Muscle layer of duodenum (tissue), 2 donors: ENCODE measurements around the gene KCND3.

ENCODE experiments used
- H3K27ac ChIP-seq: one replicate; pipeline ENCODE4 v1.7.0; 2013; ENCODE audit warnings: mild to moderate bottlenecking, low read length
- H3K27me3 ChIP-seq: one replicate; pipeline ENCODE4 v1.7.0; 2013; ENCODE audit warnings: low read depth, mild to moderate bottlenecking, control low read depth, low read length
- H3K36me3 ChIP-seq, 2 donors: one replicate each; pipeline ENCODE4 v1.7.0; 2013; ENCODE audit warnings: low read length in 2 of 2, control low read depth in 1 of 2, mild to moderate bottlenecking in 1 of 2; ENCODE audit not compliant: insufficient read depth in 2 of 2, control insufficient read depth in 1 of 2
- H3K4me1 ChIP-seq, 2 donors: one replicate each; pipeline ENCODE4 v1.7.0; 2013; ENCODE audit warnings: low read length in 2 of 2, mild to moderate bottlenecking in 2 of 2, control low read depth in 1 of 2, moderate library complexity in 1 of 2; ENCODE audit not compliant: insufficient read depth in 2 of 2, control insufficient read depth in 1 of 2
- H3K4me3 ChIP-seq, 2 donors: one replicate each; pipeline ENCODE4 v1.7.0; 2013; ENCODE audit warnings: low read length in 2 of 2, low read depth in 1 of 2, mild to moderate bottlenecking in 1 of 2
- H3K9me3 ChIP-seq, 2 donors: one replicate each; pipeline ENCODE4 v1.7.0; 2013; ENCODE audit warnings: low read length in 2 of 2, control low read depth in 1 of 2, mild to moderate bottlenecking in 1 of 2; ENCODE audit not compliant: control insufficient read depth in 1 of 2
- donor health status: healthy.

The KCND3 gene

DNA sequence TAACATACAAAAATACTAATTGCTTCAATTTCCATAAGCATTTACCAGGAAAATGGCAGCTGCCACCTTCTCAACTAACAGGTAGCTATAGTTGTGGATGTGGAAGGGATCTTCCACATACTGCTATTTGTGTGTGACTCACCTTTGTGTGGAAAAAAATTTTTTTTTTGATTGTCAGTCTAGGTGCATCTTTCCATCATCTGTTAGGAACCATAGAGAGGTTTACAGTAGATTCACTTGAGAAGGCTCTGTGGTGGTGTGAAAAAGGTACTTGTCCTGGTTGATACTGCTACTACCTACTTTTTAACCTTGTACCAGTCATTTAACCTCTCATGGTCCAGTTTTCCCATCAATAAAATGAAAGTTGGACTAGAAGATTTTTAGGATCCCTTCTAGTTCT lies 220.8 kb downstream of the KCND3 start:
- Histone ChIP-seq H3K4me1 (no peaks in the 10 kb centered on the region), H3K27ac (no peak overlapping the region), H3K4me3 (no peak overlapping the region), H3K36me3 (peaks cover 30 to 34% of the 10 kb centered on the region in 2 donors), H3K9me3 (no peaks in the 10 kb centered on the region), H3K27me3 (no peaks in the 10 kb centered on the region)

- Histone ChIP-seq H3K4me1 (no peaks in the 10 kb centered on the region), H3K9me3 (no peaks in the 10 kb centered on the region), H3K27ac (no peak overlapping the region), H3K36me3 (peaks cover 36% of the 10 kb centered on the region in 2 donors), H3K27me3 (no peaks in the 10 kb centered on the region), H3K4me3 (no peak overlapping the region)
Observed at GRCh38 chr1:111768023-111768422, 221.4 kb downstream of the KCND3 start.

DNA sequence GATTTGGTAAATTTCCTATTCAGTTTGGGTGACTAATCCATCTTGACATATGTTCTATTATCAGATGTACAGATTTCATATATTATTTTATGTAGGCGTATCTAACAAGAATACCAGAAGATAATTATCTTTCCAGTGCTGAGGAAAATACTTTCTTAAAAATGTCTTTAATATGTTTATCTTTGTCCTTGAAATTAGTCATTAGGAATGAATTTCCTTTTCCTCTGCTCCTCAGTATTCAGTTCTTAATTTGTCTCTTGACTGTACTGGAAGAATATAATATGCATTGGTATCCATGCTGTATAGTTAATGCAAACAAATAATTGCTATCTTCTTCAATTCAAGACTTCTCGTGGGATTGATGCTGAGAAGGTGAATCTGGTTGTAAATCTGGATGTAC lies 227.1 kb downstream of the KCND3 start:
- no peaks in the 10 kb centered on the region for H3K27me3 ChIP-seq
- H3K27ac ChIP-seq = no peak overlapping the region
- H3K9me3 ChIP-seq = no peaks in the 10 kb centered on the region
- H3K36me3 ChIP-seq = peaks cover 54 to 55% of the 10 kb centered on the region in 2 donors
- peaks cover 0 to 2% of the 10 kb centered on the region in 2 donors for H3K4me1 ChIP-seq
- H3K4me3 ChIP-seq = no peak overlapping the region

- Histone ChIP-seq H3K27ac (no peak overlapping the region), H3K36me3 (peaks cover 50 to 51% of the 10 kb centered on the region in 2 donors), H3K4me1 (peaks cover 2 to 8% of the 10 kb centered on the region in 2 donors), H3K9me3 (no peaks in the 10 kb centered on the region), H3K27me3 (no peaks in the 10 kb centered on the region), H3K4me3 (no peak overlapping the region)
Observed at GRCh38 chr1:111761717-111762116, 227.8 kb downstream of the KCND3 start.

- Histone ChIP-seq H3K27me3 (no peaks in the 10 kb centered on the region), H3K36me3 (peaks cover 28 to 32% of the 10 kb centered on the region in 2 donors), H3K9me3 (no peaks in the 10 kb centered on the region), H3K4me3 (no peak overlapping the region), H3K4me1 (peaks cover 13 to 15% of the 10 kb centered on the region in 2 donors), H3K27ac (no peak overlapping the region)
Observed at GRCh38 chr1:111758373-111758772, 231.1 kb downstream of the KCND3 start.

GRCh38 chr1:111756124-111756513 lies 233.3 kb downstream of the KCND3 start:
- H3K4me3 ChIP-seq = peak overlapping the region; percentile 88 to 90
- H3K9me3 ChIP-seq = no peaks in the 10 kb centered on the region
- H3K27me3 ChIP-seq = no peaks in the 10 kb centered on the region
- peaks cover 13 to 15% of the 10 kb centered on the region in 2 donors for H3K4me1 ChIP-seq
- H3K36me3 ChIP-seq = peaks cover 12 to 16% of the 10 kb centered on the region in 2 donors
- peak overlapping the region; percentile 70 for H3K27ac ChIP-seq

DNA sequence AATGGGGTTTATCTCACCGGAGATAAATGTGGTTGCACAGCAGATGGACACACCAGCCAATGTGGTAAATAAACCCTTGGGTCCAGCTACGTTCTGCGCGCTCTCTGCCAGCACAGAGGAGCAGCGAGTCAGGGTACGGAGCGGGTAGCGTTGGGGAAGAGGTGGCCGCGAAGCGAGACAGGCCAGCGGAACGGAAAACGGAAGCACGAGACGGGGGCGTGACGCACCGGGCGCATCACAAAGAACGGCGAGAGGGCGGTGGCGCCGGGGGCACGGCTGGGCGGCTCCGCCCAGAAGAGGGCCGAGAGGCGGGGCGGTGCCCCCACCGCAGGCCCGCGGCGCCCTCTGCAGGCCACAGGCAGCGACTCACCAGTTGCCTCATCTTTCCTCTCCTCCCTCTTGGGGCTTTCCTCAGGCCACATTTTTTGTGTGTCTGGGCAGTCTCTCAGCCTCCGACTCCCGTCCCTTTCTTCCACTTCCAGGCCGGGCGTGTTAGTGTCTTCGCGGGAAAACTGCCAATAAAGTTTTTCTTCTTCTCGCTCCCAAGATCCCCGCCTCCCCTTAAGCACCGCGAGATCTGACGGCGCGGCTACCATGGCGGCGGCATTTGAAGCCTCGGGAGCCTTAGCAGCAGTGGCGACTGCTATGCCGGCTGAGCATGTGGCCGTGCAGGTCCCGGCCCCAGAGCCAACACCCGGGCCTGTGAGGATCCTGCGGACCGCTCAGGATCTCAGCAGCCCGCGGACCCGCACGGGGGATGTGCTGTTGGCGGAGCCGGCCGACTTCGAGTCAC lies 233.9 kb downstream of the KCND3 start, which contains the start of gene DDX20:
TSS of gene DDX20 (plus strand) at position 571 of the 793 bp plus-strand sequence. CDS start at position 595, 24 bp downstream.
- peak within 1 kb of the TSS; percentile 88 to 90 for H3K4me3 ChIP-seq
- H3K27me3 ChIP-seq = no peaks in the 10 kb centered on the region
- peaks cover 6 to 10% of the 10 kb centered on the region in 2 donors for H3K36me3 ChIP-seq
- H3K27ac ChIP-seq = peak within 1 kb of the TSS; percentile 97
- peaks cover 13 to 18% of the 10 kb centered on the region in 2 donors for H3K4me1 ChIP-seq
- H3K9me3 ChIP-seq = no peaks in the 10 kb centered on the region

- Histone ChIP-seq H3K4me1 (peaks cover 13 to 23% of the 10 kb centered on the region in 2 donors), H3K9me3 (no peaks in the 10 kb centered on the region), H3K4me3 (peak overlapping the region; percentile 88 to 90), H3K27me3 (no peaks in the 10 kb centered on the region), H3K36me3 (peaks cover under 1 to 8% of the 10 kb centered on the region in 2 donors), H3K27ac (peak overlapping the region; percentile 97)
Observed at GRCh38 chr1:111754984-111755330, 234.5 kb downstream of the KCND3 start.

DNA sequence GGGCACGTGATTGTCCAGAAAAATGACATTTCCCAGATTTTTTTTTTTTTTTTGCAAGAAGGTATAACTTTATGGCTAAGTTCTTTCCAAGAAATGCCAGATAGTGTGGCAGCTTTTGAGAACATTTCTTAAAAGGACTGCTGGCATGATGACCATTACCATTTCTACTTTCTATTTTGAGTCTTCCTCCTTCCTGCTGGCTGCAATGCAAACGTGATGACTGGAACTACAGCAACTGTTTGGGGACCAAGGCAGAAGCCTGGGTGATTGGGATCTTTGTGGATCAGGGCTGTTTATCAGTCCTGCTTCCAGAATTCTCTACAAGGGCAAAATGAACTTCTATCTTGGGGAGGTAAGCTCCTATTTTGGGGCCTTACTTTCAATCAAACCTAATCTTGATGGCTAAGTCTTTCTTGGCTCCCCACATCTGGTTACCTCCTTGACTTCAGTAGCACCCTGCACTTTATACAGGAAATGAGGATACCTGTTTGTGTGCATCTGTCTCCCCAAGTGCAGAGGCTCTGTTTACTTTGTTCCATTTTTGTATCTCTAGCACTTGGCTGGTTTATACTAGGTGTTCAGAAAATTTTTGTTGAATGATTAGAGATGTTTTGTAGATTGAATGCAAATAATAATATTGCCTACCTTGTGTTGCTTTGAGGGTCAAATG lies 237.4 kb downstream of the KCND3 start:
- Histone ChIP-seq H3K27me3 (no peaks in the 10 kb centered on the region), H3K36me3 (peaks cover 0 to 6% of the 10 kb centered on the region in 2 donors), H3K27ac (no peak overlapping the region), H3K4me1 (peaks cover 14 to 30% of the 10 kb centered on the region in 2 donors), H3K4me3 (no peak overlapping the region), H3K9me3 (no peaks in the 10 kb centered on the region)

DNA sequence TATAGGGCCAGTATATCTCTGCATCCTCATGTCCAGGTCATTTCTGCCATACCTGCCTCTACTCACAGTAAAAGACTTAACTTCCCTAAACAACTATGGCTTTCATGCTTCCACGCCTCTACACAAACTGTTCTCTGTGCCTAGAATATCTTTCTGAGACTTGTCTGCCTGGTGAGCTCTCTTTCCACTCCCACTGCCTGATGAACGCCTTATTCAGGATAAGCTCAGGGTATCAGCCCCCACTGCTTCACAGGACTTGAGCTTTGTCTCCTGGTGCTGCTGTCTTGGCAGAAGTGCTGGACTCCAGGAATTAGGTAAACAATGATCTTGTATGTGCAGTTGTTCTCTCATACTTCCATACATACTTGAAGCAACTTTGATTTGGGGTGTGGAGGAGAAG lies 238.6 kb downstream of the KCND3 start:
- H3K9me3 ChIP-seq = no peaks in the 10 kb centered on the region
- no peaks in the 10 kb centered on the region for H3K27me3 ChIP-seq
- H3K4me1 ChIP-seq = peaks cover 10 to 27% of the 10 kb centered on the region in 2 donors
- no peak overlapping the region for H3K27ac ChIP-seq
- H3K4me3 ChIP-seq = no peak overlapping the region
- peaks cover 0 to 4% of the 10 kb centered on the region in 2 donors for H3K36me3 ChIP-seq

DNA sequence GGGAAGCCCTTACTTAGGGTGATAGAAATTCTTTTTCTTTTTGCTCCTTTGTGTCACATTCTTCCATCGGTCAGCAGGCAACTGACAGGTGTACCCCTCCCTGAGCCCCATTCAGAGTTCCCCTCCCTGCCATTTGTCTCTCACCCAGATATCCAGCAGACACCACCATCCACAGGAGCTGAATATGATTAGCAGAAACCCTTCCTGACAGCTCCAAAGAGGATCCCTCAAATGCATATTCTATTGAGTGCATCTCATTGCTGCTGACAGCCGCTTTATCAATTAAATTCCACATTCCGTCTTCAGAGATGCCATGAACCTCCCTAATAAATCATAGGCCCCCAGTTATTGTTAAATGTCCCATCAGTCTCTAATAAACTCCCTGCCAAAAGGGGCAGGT lies 239.8 kb downstream of the KCND3 start:
- Histone ChIP-seq H3K4me1 (peaks cover 7 to 32% of the 10 kb centered on the region in 2 donors), H3K27ac (no peak overlapping the region), H3K27me3 (no peaks in the 10 kb centered on the region), H3K4me3 (no peak overlapping the region), H3K36me3 (no peaks in the 10 kb centered on the region), H3K9me3 (no peaks in the 10 kb centered on the region)
